H1 (cell line): ENCODE results near the gene MSI1. TPM values are rescaled to one million over a fixed set of nuclear protein-coding genes. Genes with fewer than 3 reads are reported as not detected.

Experiments
- CBX5 ChIP-seq: fragments of 300-800, 300-1000 bp; sonication (generic); IDR thresholded peaks from 2 replicates; pipeline ENCODE4 v1.7.1; 2016; ENCODE audit warnings: antibody characterized with exemption, low read length, low read depth
- CREB1 ChIP-seq: IDR thresholded peaks from 2 replicates; pipeline ENCODE4 v1.6.1; 2012; ENCODE audit warnings: inconsistent platforms
- EP300 ChIP-seq, 2 experiments: IDR thresholded peaks; 1 replicate in 1 of 2; 2 replicates in 1 of 2; pipeline ENCODE4 v1.6.1; 2011 to 2012; ENCODE audit warnings: low read depth in 2 of 2, low read length in 2 of 2, mild to moderate bottlenecking in 2 of 2, borderline replicate concordance in 1 of 2, inconsistent platforms in 1 of 2, moderate library complexity in 1 of 2
- JUN ChIP-seq: IDR thresholded peaks from 2 replicates; pipeline ENCODE4 v1.6.1; 2011; ENCODE audit warnings: low read depth, mild to moderate bottlenecking, improper control_type of control experiment, low read length
- POLR2A ChIP-seq, 2 experiments: IDR thresholded peaks; 1 replicate in 1 of 2; 2 replicates in 1 of 2; pipeline ENCODE4 v1.6.1; 2011; ENCODE audit warnings: low read depth in 2 of 2, low read length in 2 of 2, mild to moderate bottlenecking in 2 of 2; ENCODE audit errors: control extremely low read depth in 1 of 2
- POLR2AphosphoS5 ChIP-seq: IDR thresholded peaks from 2 replicates; pipeline ENCODE4 v1.6.1; 2011; ENCODE audit warnings: low read depth, low read length
- RBBP5 ChIP-seq: IDR thresholded peaks from 2 replicates; pipeline ENCODE4 v1.7.1; 2012; ENCODE audit warnings: low read depth, mild to moderate bottlenecking, inconsistent platforms, low read length, moderate library complexity, borderline replicate concordance
- SP2 ChIP-seq: IDR thresholded peaks from 2 replicates; pipeline ENCODE4 v1.6.1; 2012; ENCODE audit warnings: mild to moderate bottlenecking, low read length, inconsistent platforms
- SRF ChIP-seq: IDR thresholded peaks from 2 replicates; pipeline ENCODE4 v1.6.1; 2011; ENCODE audit warnings: mild to moderate bottlenecking, low read depth, low read length, moderate library complexity
- TBP ChIP-seq: IDR thresholded peaks from 2 replicates; pipeline ENCODE4 v1.6.1; 2011; ENCODE audit warnings: low read depth, low read length, improper control_type of control experiment
- ZNF274 ChIP-seq: IDR thresholded peaks from 2 replicates; pipeline ENCODE4 v1.7.0; 2012; ENCODE audit warnings: low read length, borderline replicate concordance; ENCODE audit errors: extremely low read depth
- polyA plus RNA-seq, 7 experiments: library from polyadenylated mRNA; depleted of rRNA in 3 of 7; stranded (reverse) in 5 of 7; unstranded in 2 of 7; fragments of >200 nt in 5 of 7; fragments of 200-250 nt in 2 of 7; gene quantifications; 1 replicate in 5 of 7; 2 replicates in 1 of 7; 4 replicates in 1 of 7; pipeline versions ENCODE4 v1.2.1 to v1.2.3, GENCODE V29; 2011 to 2013; ENCODE audit warnings: missing spikeins in 2 of 7, mixed read lengths in 2 of 7
- total RNA-seq: library from RNA; stranded (reverse); fragmentation: NEBNext Ultra II Directional; extraction: Animal tissue kit (Norgen Biotek cat#: 25700); gene quantifications from 2 replicates; pipeline ENCODE4 v1.2.1, GENCODE V29; 2021
- TF ChIP-seq, protein P1 (sequence below): fragments of 300-600 bp; sonication (generic); IDR thresholded peaks from 2 replicates; pipeline ENCODE4 v1.7.1; 2012; ENCODE audit warnings: low read length, moderate library complexity, mild to moderate bottlenecking, inconsistent platforms; ENCODE audit not compliant: insufficient replicate concordance
- TF ChIP-seq, protein P2 (sequence below): IDR thresholded peaks from 2 replicates; pipeline ENCODE4 v1.6.1; 2011; ENCODE audit warnings: low read depth, mild to moderate bottlenecking, low read length; ENCODE audit not compliant: insufficient read depth

MSI1 gene
- total and polyA plus RNA-seq, 2 of the 8 experiments (the other 6 are each of a cell fraction or from before 2014, with no cell fraction given): 13.5 to 51.9 TPM

DNA sequence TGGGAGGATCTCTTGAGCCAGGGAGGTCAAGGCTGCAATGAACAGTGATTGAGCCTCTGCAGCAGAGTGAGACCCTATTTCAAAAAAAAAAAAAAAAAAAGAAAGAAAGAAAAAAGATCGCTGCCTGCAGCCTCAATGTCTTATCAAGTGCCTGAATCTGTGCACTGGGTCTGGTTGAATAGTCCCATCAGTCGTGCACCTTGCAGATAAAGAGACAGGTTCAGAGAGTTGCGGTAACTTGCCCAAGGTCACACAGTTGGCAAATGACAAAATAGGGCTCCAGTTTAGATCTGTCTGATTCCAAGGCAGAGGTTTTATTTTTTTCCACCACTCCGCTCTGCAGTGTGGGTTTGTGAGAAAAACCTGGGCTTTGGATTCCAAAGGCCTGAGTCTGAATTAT lies 40.7 kb downstream of the MSI1 start (continued):
- TF ChIP-seq, protein P1, sequence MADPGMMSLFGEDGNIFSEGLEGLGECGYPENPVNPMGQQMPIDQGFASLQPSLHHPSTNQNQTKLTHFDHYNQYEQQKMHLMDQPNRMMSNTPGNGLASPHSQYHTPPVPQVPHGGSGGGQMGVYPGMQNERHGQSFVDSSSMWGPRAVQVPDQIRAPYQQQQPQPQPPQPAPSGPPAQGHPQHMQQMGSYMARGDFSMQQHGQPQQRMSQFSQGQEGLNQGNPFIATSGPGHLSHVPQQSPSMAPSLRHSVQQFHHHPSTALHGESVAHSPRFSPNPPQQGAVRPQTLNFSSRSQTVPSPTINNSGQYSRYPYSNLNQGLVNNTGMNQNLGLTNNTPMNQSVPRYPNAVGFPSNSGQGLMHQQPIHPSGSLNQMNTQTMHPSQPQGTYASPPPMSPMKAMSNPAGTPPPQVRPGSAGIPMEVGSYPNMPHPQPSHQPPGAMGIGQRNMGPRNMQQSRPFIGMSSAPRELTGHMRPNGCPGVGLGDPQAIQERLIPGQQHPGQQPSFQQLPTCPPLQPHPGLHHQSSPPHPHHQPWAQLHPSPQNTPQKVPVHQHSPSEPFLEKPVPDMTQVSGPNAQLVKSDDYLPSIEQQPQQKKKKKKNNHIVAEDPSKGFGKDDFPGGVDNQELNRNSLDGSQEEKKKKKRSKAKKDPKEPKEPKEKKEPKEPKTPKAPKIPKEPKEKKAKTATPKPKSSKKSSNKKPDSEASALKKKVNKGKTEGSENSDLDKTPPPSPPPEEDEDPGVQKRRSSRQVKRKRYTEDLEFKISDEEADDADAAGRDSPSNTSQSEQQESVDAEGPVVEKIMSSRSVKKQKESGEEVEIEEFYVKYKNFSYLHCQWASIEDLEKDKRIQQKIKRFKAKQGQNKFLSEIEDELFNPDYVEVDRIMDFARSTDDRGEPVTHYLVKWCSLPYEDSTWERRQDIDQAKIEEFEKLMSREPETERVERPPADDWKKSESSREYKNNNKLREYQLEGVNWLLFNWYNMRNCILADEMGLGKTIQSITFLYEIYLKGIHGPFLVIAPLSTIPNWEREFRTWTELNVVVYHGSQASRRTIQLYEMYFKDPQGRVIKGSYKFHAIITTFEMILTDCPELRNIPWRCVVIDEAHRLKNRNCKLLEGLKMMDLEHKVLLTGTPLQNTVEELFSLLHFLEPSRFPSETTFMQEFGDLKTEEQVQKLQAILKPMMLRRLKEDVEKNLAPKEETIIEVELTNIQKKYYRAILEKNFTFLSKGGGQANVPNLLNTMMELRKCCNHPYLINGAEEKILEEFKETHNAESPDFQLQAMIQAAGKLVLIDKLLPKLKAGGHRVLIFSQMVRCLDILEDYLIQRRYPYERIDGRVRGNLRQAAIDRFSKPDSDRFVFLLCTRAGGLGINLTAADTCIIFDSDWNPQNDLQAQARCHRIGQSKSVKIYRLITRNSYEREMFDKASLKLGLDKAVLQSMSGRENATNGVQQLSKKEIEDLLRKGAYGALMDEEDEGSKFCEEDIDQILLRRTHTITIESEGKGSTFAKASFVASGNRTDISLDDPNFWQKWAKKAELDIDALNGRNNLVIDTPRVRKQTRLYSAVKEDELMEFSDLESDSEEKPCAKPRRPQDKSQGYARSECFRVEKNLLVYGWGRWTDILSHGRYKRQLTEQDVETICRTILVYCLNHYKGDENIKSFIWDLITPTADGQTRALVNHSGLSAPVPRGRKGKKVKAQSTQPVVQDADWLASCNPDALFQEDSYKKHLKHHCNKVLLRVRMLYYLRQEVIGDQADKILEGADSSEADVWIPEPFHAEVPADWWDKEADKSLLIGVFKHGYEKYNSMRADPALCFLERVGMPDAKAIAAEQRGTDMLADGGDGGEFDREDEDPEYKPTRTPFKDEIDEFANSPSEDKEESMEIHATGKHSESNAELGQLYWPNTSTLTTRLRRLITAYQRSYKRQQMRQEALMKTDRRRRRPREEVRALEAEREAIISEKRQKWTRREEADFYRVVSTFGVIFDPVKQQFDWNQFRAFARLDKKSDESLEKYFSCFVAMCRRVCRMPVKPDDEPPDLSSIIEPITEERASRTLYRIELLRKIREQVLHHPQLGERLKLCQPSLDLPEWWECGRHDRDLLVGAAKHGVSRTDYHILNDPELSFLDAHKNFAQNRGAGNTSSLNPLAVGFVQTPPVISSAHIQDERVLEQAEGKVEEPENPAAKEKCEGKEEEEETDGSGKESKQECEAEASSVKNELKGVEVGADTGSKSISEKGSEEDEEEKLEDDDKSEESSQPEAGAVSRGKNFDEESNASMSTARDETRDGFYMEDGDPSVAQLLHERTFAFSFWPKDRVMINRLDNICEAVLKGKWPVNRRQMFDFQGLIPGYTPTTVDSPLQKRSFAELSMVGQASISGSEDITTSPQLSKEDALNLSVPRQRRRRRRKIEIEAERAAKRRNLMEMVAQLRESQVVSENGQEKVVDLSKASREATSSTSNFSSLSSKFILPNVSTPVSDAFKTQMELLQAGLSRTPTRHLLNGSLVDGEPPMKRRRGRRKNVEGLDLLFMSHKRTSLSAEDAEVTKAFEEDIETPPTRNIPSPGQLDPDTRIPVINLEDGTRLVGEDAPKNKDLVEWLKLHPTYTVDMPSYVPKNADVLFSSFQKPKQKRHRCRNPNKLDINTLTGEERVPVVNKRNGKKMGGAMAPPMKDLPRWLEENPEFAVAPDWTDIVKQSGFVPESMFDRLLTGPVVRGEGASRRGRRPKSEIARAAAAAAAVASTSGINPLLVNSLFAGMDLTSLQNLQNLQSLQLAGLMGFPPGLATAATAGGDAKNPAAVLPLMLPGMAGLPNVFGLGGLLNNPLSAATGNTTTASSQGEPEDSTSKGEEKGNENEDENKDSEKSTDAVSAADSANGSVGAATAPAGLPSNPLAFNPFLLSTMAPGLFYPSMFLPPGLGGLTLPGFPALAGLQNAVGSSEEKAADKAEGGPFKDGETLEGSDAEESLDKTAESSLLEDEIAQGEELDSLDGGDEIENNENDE: no peak
- no peak for TF ChIP-seq POLR2A (IDR thresholded peaks at IDR 0.05; ENCODE audit: control extremely low read depth in 1 of 2, low read depth in 2 of 2, low read length in 2 of 2)
- TF ChIP-seq SP2: no peak
- TF ChIP-seq ZNF274: no peak
- no peak for TF ChIP-seq TBP
- no peak for TF ChIP-seq CREB1
- no peak for TF ChIP-seq POLR2AphosphoS5
- TF ChIP-seq, protein P2, sequence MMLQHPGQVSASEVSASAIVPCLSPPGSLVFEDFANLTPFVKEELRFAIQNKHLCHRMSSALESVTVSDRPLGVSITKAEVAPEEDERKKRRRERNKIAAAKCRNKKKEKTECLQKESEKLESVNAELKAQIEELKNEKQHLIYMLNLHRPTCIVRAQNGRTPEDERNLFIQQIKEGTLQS: no peak
- TF ChIP-seq JUN: no peak
- no peak for TF ChIP-seq SRF
- no peak for TF ChIP-seq CBX5
- no peak for TF ChIP-seq RBBP5
- TF ChIP-seq EP300 (IDR thresholded peaks at IDR 0.05; ENCODE audit: borderline replicate concordance in 1 of 2, low read depth in 2 of 2, low read length in 2 of 2): no peak
